Measurements from ENCODE around the gene KRT80. TPM values are rescaled to one million over a fixed set of nuclear protein-coding genes. Genes with fewer than 3 reads are reported as not detected.

KRT80 gene
- total RNA-seq, 3 donors from 2014 or later (not counting 1 experiment from before 2014, with no cell fraction given): not detected

DNA sequence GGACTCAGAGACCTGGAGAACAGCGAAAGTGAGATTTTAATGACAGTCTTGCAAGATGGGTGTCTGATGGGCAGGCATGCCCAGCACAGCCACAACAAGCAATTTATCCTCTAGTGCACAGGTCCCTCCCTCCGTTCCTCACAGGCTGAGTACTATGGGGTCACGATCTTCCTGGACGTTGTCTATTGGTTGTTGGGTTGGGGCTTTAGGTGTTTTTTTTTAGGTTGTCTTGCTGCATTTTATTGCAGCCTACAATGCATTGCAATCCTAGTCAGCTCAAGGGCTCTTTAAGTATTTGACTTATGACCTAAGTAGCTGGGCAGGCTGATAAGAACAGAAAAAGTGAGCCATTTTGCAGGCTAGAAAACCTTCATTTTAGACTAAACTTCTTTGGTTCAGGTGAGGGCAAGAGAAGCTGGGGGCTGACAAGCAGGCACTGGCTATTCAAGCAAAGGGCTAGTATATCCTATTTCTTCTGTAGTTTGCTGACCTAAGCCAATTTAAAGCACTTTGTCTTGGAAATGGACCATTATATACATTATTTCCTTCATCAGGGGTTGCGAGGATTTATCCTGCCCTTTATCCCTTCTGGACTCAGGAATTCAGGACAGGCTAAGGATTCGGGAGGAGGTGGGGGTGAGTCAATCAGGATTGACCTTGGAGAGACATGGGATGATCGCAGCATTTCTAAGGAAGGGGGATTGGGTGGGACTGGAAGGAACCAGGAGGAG lies 47.3 kb upstream of the KRT80 start:
- no peak overlapping the region for H3K4me3 ChIP-seq (ENCODE audit: low read length)
- no peak overlapping the region for H3K27ac Mint-ChIP-seq
- intact Hi-C loops (cut with micrococcal nuclease): no loop called here
- no peaks in the 10 kb centered on the region for H3K36me3 Mint-ChIP-seq
- no peak overlapping the region for H3K4me3 Mint-ChIP-seq
- peaks cover 10% of the 10 kb centered on the region for H3K4me1 ChIP-seq (ENCODE audit: control insufficient read depth, insufficient read depth, low read length)
- no peaks in the 10 kb centered on the region for H3K9me3 ChIP-seq (ENCODE audit: control insufficient read depth, insufficient read depth, low read length)
- ATAC-seq (no peak), DNase-seq (no peak)
- no peaks in the 10 kb centered on the region for H3K27me3 ChIP-seq (ENCODE audit: control insufficient read depth, insufficient read depth, low read length)
- peaks cover 14 to 16% of the 10 kb centered on the region in 2 donors for H3K27me3 Mint-ChIP-seq (ENCODE audit: low read depth in 2 of 2)
- no peak overlapping the region for H3K27ac ChIP-seq (ENCODE audit: low read length)
- peaks cover 7 to 8% of the 10 kb centered on the region in 2 donors for H3K4me1 Mint-ChIP-seq
- 76% methylated on average over 4 of the region's 7 CpGs for WGBS (ENCODE audit: insufficient coverage)
- H3K9me3 Mint-ChIP-seq: no peaks in the 10 kb centered on the region
- no peaks in the 10 kb centered on the region for H3K36me3 ChIP-seq (ENCODE audit: control insufficient read depth, insufficient read depth, low read length)
- TF ChIP-seq, protein P1, sequence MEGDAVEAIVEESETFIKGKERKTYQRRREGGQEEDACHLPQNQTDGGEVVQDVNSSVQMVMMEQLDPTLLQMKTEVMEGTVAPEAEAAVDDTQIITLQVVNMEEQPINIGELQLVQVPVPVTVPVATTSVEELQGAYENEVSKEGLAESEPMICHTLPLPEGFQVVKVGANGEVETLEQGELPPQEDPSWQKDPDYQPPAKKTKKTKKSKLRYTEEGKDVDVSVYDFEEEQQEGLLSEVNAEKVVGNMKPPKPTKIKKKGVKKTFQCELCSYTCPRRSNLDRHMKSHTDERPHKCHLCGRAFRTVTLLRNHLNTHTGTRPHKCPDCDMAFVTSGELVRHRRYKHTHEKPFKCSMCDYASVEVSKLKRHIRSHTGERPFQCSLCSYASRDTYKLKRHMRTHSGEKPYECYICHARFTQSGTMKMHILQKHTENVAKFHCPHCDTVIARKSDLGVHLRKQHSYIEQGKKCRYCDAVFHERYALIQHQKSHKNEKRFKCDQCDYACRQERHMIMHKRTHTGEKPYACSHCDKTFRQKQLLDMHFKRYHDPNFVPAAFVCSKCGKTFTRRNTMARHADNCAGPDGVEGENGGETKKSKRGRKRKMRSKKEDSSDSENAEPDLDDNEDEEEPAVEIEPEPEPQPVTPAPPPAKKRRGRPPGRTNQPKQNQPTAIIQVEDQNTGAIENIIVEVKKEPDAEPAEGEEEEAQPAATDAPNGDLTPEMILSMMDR (IDR thresholded peaks at IDR 0.05): no peak

DNA sequence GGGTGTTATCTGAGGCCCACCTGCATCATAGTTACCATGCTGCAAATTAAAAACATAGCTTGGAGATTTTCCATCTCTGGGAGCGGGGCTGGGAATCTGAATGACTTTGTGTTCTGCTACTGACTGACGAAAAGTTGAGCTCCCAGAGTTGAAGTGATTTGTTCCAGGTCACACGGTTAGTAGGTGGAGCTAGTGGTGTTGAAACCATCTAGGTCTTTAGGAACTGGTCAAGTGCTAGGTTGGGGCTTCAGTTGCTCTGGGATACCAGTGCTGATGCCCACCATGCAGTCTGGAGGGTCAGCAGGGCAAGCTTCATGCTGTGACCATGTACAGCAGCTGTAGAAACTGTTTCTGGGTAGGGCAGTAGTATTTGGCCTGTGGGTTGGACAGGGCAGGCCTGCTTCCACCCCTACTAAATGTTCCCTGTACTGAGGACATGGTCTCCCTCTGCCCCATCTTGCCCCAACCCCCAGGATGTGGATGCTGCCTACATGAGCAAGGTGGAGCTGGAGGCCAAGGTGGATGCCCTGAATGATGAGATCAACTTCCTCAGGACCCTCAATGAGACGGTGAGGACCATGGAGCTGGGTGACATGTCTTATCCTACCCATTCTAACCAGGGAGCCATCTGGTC lies 46.5 kb upstream of the KRT80 start:
- WGBS (ENCODE audit: insufficient coverage): 92% methylated on average over 4 of the region's 4 CpGs
- no peak overlapping the region for H3K27ac ChIP-seq (ENCODE audit: low read length)
- Mint-ChIP-seq H3K27me3 (ENCODE audit: low read depth in 2 of 2) (peaks cover 14 to 21% of the 10 kb centered on the region in 2 donors), H3K9me3 (no peaks in the 10 kb centered on the region), H3K4me3 (no peak overlapping the region), H3K36me3 (no peaks in the 10 kb centered on the region), H3K27ac (no peak overlapping the region), H3K4me1 (peaks cover 0 to under 1% of the 10 kb centered on the region in 2 donors)
- DNase-seq (no peak), ATAC-seq (no peak)
- H3K36me3 ChIP-seq (ENCODE audit: control insufficient read depth, insufficient read depth, low read length): no peaks in the 10 kb centered on the region
- H3K4me1 ChIP-seq (ENCODE audit: control insufficient read depth, insufficient read depth, low read length): peaks cover 3% of the 10 kb centered on the region
- H3K27me3 ChIP-seq (ENCODE audit: control insufficient read depth, insufficient read depth, low read length): peaks cover 4% of the 10 kb centered on the region
- no peaks in the 10 kb centered on the region for H3K9me3 ChIP-seq (ENCODE audit: control insufficient read depth, insufficient read depth, low read length)
- intact Hi-C loops (cut with micrococcal nuclease): no loop called here
- H3K4me3 ChIP-seq (ENCODE audit: low read length): no peak overlapping the region
- TF ChIP-seq, protein P1 (IDR thresholded peaks at IDR 0.05): no peak

DNA sequence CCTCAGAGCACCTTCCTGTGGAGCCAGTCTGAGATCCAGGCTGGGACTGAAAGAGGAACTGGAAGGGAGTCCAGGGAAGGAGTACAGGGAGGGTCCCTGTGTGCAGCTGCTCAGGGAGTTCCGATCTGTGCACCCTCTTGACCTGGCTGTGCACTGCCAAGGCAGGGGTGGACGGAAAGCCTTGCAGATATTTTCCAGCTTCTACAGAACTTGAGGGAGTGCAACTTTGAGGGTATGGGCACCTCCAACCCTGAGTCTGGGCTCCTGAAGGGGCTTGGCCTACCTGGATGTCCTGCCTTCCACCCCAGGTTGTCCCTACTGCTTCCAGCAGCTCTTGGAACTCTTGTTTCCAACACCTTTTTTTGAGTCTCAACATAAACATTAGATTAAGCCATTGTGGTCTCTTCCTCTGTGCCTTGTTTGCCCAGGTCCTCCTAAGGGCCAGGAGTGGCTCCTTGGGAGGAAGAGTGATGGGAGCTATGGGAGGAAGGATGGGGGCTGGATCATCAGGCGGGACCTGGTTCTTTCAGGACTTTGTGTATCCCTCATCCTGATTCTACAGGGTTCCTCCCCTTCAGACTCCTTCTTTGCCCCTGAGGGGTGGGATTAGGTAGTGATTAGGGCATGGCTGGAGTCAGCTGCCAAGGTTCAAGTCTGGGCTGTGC lies 44.7 kb upstream of the KRT80 start:
- DNase-seq: no peak
- intact Hi-C loops (cut with micrococcal nuclease): no loop called here
- Mint-ChIP-seq H3K36me3 (no peaks in the 10 kb centered on the region), H3K9me3 (no peaks in the 10 kb centered on the region), H3K4me1 (no peaks in the 10 kb centered on the region), H3K27ac (no peak overlapping the region), H3K27me3 (ENCODE audit: low read depth in 2 of 2) (peaks cover 25 to 34% of the 10 kb centered on the region in 2 donors), H3K4me3 (no peak overlapping the region)
- H3K27ac ChIP-seq (ENCODE audit: low read length): no peak overlapping the region
- no peaks in the 10 kb centered on the region for H3K9me3 ChIP-seq (ENCODE audit: control insufficient read depth, insufficient read depth, low read length)
- H3K27me3 ChIP-seq (ENCODE audit: control insufficient read depth, insufficient read depth, low read length): peaks cover 7% of the 10 kb centered on the region
- no peak overlapping the region for H3K4me3 ChIP-seq (ENCODE audit: low read length)
- 84% methylated on average over 3 of the region's 3 CpGs for WGBS (ENCODE audit: insufficient coverage)
- H3K4me1 ChIP-seq (ENCODE audit: control insufficient read depth, insufficient read depth, low read length): no peaks in the 10 kb centered on the region
- no peaks in the 10 kb centered on the region for H3K36me3 ChIP-seq (ENCODE audit: control insufficient read depth, insufficient read depth, low read length)
- TF ChIP-seq, protein P1 (IDR thresholded peaks at IDR 0.05): no peak
- no peak for ATAC-seq

All from natural killer cell (primary cell).